Activated naive CD8-positive, alpha-beta T cell treated with anti-CD3 and anti-CD28 coated beads, Interleukin-2, amount 50 U/mL, for 24 hours (primary cell): Measurements from ENCODE around the gene TNXB.

Experiments
- ATAC-seq: fragments of 150-1000 bp; cut with Tn5 transposase; one replicate; pipeline ENCODE4 v1.10.0; 2021
- DNase-seq: peaks from one replicate; pipeline ENCODE4 v3.0.0; 2021
- H3K27ac Mint-ChIP-seq: one replicate; pipeline ENCODE4 v1.8.0; 2021; ENCODE audit warnings: mild to moderate bottlenecking, mixed read lengths
- H3K27me3 Mint-ChIP-seq: one replicate; pipeline ENCODE4 v1.8.0; 2021; ENCODE audit warnings: mixed read lengths
- H3K36me3 Mint-ChIP-seq: one replicate; pipeline ENCODE4 v1.8.0; 2021; ENCODE audit warnings: low read depth, mixed read lengths
- H3K4me1 Mint-ChIP-seq: one replicate; pipeline ENCODE4 v1.8.0; 2021; ENCODE audit warnings: mixed read lengths
- H3K4me3 Mint-ChIP-seq: one replicate; pipeline ENCODE4 v1.8.0; 2021; ENCODE audit warnings: mild to moderate bottlenecking, moderate library complexity, mixed read lengths
- H3K9me3 Mint-ChIP-seq: one replicate; pipeline ENCODE4 v1.8.0; 2021; ENCODE audit warnings: mixed read lengths

The TNXB gene

DNA sequence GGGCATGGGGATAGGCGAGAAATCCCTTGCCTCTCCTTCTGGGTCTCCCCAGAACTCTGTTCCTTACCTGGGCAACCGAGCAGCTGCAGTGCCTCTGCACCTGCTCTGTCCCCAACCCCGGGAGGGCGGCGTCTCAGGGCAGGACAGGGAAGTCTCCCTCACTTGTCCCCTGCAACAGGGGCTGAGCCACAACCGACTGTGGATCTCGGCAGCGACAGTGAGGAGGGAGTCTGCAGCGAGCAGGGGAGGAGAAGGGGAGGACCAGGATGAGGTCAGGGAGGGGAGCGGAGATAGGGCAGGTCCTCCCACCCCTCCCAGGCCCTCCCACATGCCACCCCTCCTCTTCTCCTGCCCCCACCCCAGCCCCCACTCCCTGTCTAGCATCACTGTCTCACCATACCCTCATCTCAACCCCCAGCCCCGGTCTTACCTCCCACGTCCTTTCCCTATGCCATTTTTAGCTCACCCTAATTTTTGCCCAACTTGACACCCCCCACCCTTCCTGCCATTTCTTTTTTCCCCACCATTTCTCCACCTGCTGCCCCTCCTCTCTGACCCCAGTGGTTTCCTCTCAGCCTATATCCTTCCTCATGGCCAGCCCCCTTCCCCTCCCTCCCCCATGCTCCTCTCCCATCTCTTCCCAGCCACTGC lies at the start of gene TNXB:
TNXB (minus strand) TSS at position 225 of the 651 bp plus-strand sequence. CDS start 11,140 bp downstream, outside the sequence.
- peak within 1 kb of the TSS; percentile 38 for H3K27ac Mint-ChIP-seq
- no peaks in the 10 kb centered on the region for H3K36me3 Mint-ChIP-seq
- DNase-seq (no peak), ATAC-seq (peak; percentile 41)
- no peak within 1 kb of the TSS for H3K4me3 Mint-ChIP-seq
- H3K9me3 Mint-ChIP-seq = no peaks in the 10 kb centered on the region
- H3K4me1 Mint-ChIP-seq = peaks cover 22% of the 10 kb centered on the region
- peaks cover 8% of the 10 kb centered on the region for H3K27me3 Mint-ChIP-seq

DNA sequence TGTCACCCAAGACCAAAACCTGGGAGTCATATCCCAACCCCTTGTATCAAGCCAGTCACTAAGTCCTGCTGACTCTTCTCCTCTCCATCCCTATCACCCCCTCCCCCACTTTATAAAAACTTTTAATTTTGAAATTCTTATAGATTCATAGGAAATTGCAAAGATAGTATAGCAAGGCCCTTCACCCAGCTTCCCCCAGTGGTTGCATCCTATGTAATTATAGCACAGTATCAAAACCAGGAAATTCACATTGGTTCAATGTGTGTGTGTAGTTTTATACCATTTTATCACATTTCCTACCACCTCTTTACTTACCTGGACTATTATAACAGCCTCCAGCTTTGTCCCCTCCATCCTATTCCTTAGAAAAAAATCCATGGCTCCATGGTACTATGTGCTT lies 48.9 kb upstream of the TNXB start:
- H3K9me3 Mint-ChIP-seq = no peaks in the 10 kb centered on the region
- H3K4me3 Mint-ChIP-seq = no peak overlapping the region
- H3K27me3 Mint-ChIP-seq = no peaks in the 10 kb centered on the region
- H3K27ac Mint-ChIP-seq = no peak overlapping the region
- peaks cover 23% of the 10 kb centered on the region for H3K4me1 Mint-ChIP-seq
- ATAC-seq (no peak), DNase-seq (no peak)
- H3K36me3 Mint-ChIP-seq = peaks cover 20% of the 10 kb centered on the region

- H3K27ac Mint-ChIP-seq = no peak overlapping the region
- ATAC-seq = no peak
- DNase-seq = no peak
- peaks cover 16% of the 10 kb centered on the region for H3K36me3 Mint-ChIP-seq
- no peaks in the 10 kb centered on the region for H3K9me3 Mint-ChIP-seq
- H3K4me1 Mint-ChIP-seq = peaks cover 34% of the 10 kb centered on the region
- H3K4me3 Mint-ChIP-seq = no peak overlapping the region
- no peaks in the 10 kb centered on the region for H3K27me3 Mint-ChIP-seq
Observed at GRCh38 chr6:32156891-32157290, 47.8 kb upstream of the TNXB start.

DNA sequence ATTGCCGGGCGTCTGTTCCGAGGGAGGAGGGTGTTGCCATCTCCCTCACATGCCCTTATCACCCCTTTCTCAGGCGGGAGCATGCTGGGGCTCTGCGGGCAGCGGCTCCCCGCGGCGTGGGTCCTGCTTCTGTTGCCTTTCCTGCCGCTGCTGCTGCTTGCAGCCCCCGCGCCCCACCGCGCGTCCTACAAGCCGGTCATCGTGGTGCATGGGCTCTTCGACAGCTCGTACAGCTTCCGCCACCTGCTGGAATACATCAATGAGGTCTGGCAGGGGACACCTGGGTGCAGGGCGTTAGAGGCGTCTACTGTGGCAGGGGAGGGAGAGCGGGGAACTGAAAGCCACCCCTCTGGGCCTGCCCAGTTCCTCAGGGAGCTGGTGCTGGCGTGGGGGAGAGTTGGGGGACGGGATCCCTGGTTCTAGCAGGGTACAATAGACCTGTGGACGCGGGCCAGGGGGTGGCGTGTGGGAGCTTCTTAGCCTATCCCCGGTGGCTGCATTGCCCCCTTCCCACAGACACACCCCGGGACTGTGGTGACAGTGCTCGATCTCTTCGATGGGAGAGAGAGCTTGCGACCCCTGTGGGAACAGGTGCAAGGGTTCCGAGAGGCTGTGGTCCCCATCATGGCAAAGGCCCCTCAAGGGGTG lies 45.5 kb upstream of the TNXB start:
- peak; percentile 61 for DNase-seq
- Mint-ChIP-seq H3K27ac (peak overlapping the region; percentile 89), H3K4me3 (peak overlapping the region; percentile 93), H3K27me3 (peaks cover 12% of the 10 kb centered on the region), H3K4me1 (peaks cover 45% of the 10 kb centered on the region), H3K9me3 (no peaks in the 10 kb centered on the region), H3K36me3 (peaks cover 16% of the 10 kb centered on the region)
- ATAC-seq = peak; percentile 67

GRCh38 chr6:32153564-32154513 lies 44.7 kb upstream of the TNXB start, which contains the start of gene PPT2:
Gene PPT2 (plus strand): TSS chr6:32154141. CDS start chr6:32154595, 454 bp downstream.
- Mint-ChIP-seq H3K27ac (peak within 1 kb of the TSS; percentile 89), H3K27me3 (peaks cover 15% of the 10 kb centered on the region), H3K4me3 (peak within 1 kb of the TSS; percentile 93), H3K36me3 (peaks cover 14% of the 10 kb centered on the region), H3K4me1 (peaks cover 49% of the 10 kb centered on the region), H3K9me3 (no peaks in the 10 kb centered on the region)
- peak; percentile 71 for ATAC-seq
- peak; percentile 91 for DNase-seq

GRCh38 chr6:32152769-32153563 lies 43.8 kb upstream of the TNXB start:
- Mint-ChIP-seq H3K4me3 (peak overlapping the region; percentile 93), H3K9me3 (no peaks in the 10 kb centered on the region), H3K27ac (peak overlapping the region; percentile 89), H3K4me1 (peaks cover 57% of the 10 kb centered on the region), H3K27me3 (peaks cover 23% of the 10 kb centered on the region), H3K36me3 (peaks cover 11% of the 10 kb centered on the region)
- peak; percentile 2 for ATAC-seq
- DNase-seq = peak; percentile 22

GRCh38 chr6:32151863-32152768 lies 43.0 kb upstream of the TNXB start, which contains the start of gene PRRT1:
Gene PRRT1 (minus strand): TSS chr6:32151939. CDS start chr6:32151827, 112 bp downstream.
- Mint-ChIP-seq H3K4me1 (peaks cover 59% of the 10 kb centered on the region), H3K36me3 (peaks cover 3% of the 10 kb centered on the region), H3K27ac (peak within 1 kb of the TSS; percentile 89), H3K27me3 (peaks cover 26% of the 10 kb centered on the region), H3K9me3 (no peaks in the 10 kb centered on the region), H3K4me3 (peak within 1 kb of the TSS; percentile 93)
- DNase-seq (no peak), ATAC-seq (no peak)

DNA sequence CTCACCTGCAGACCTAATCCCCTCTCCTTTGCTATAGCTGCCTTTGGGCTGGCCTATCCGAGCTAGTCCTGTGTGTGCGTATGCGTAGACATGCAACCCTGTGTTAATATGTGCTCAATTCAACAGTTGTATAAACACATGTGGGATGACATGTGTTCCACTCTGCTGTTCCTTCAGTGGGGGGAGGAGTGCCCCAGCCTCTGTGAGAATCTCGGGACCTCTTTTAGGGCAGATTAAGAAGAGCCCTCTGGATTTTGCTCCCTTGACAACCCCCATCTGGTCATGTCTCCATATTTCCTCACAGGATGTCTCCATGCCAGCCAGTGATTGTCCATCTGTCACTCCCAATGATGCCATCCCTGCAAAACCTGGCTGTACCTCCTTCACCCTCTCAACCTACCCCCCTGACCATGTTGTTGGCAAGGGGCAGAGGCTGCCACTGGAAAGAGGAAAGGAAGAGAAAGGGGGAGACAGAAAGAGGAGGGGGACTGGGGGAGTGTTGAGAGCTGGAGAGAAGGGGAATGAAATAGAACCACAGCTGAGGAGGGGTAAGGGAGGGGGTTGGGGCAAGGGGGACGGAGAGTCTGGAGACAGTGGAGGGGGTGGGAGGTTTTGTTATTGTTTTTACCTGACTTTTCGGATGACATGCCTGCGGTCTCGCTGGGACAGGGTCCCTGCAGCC lies 42.2 kb upstream of the TNXB start:
- Mint-ChIP-seq H3K36me3 (peaks cover 3% of the 10 kb centered on the region), H3K27ac (no peak overlapping the region), H3K9me3 (no peaks in the 10 kb centered on the region), H3K4me1 (peaks cover 61% of the 10 kb centered on the region), H3K4me3 (peak overlapping the region; percentile 44), H3K27me3 (peaks cover 31% of the 10 kb centered on the region)
- no peak for DNase-seq
- ATAC-seq = no peak

GRCh38 chr6:32149932-32150870 lies 41.1 kb upstream of the TNXB start:
- Mint-ChIP-seq H3K9me3 (no peaks in the 10 kb centered on the region), H3K36me3 (no peaks in the 10 kb centered on the region), H3K4me1 (peaks cover 52% of the 10 kb centered on the region), H3K27ac (no peak overlapping the region), H3K27me3 (peaks cover 34% of the 10 kb centered on the region), H3K4me3 (peak overlapping the region; percentile 44)
- no peak for DNase-seq
- ATAC-seq = no peak

DNA sequence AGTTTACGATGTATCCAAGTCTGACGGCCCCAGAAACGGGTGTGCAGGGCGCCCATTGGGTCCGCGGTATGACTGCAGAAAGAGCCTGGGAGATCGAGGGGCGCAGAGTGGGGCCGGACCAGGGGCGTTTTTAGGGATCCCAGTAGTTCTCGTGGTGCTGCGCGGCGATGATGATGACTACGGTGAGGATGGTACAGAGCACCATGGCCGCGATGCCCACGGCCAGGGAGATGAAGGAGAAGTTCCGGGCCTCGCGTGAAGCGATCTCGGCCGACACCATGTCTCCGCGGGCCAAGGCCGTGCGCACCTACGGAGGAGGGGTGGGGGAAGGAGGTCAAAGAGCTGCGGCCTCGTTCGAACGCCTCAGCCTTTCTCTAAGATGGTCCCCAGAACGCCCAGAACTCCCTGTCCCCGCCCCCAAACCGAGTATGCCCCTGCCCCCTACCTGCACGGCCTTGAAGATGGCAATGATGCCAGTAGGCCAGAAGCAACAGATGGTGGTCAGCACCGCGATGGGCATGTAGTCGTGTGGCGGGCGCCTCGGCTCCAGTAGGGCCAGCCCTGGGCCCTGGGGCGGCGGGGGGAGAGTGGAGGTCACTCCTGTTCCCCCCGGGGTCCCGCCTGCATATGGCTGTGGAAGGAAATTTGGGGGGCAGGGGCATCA lies 40.1 kb upstream of the TNXB start:
- Mint-ChIP-seq H3K9me3 (no peaks in the 10 kb centered on the region), H3K4me3 (peak overlapping the region; percentile 69), H3K4me1 (peaks cover 45% of the 10 kb centered on the region), H3K27me3 (peaks cover 34% of the 10 kb centered on the region), H3K27ac (peak overlapping the region; percentile 33), H3K36me3 (no peaks in the 10 kb centered on the region)
- DNase-seq (no peak), ATAC-seq (no peak)

- peaks cover 34% of the 10 kb centered on the region for H3K27me3 Mint-ChIP-seq
- peaks cover 42% of the 10 kb centered on the region for H3K4me1 Mint-ChIP-seq
- H3K9me3 Mint-ChIP-seq = no peaks in the 10 kb centered on the region
- H3K36me3 Mint-ChIP-seq = no peaks in the 10 kb centered on the region
- H3K27ac Mint-ChIP-seq = peak overlapping the region; percentile 33
- ATAC-seq (peak; percentile 51), DNase-seq (peak; percentile 75)
- H3K4me3 Mint-ChIP-seq = peak overlapping the region; percentile 69
Observed at GRCh38 chr6:32148289-32149091, 39.4 kb upstream of the TNXB start.
